Adrenal gland (tissue), 12 donors: ENCODE results near the gene TSPAN9. TPM values are rescaled to one million over a fixed set of nuclear protein-coding genes. Genes with fewer than 3 reads are reported as not detected.

Experiments
- DNase-seq, 7 donors: peaks; one replicate each; pipeline ENCODE4 v3.0.0-alpha.2; 2019 to 2020
- H3K27ac ChIP-seq, 5 donors: fragments of 200-600 bp; sonication (generic) in 4 of 5; 1 replicate in 3 of 5; 2 replicates in 2 of 5; pipeline versions ENCODE4 v1.5.1 to v1.8.0; 2016 to 2020; ENCODE audit warnings: mild to moderate bottlenecking in 1 of 5
- H3K27me3 ChIP-seq: fragments of 200-600 bp; 2 replicates; pipeline ENCODE4 v1.8.0; 2021
- H3K36me3 ChIP-seq, 2 donors: fragments of 200-600 bp; replicated peaks in 1 of 2; 1 replicate in 1 of 2; 2 replicates in 1 of 2; pipeline versions ENCODE4 v1.5.1 to v1.8.0; 2018 to 2022
- H3K4me1 ChIP-seq, 2 donors: fragments of 200-600 bp; replicated peaks in 1 of 2; 1 replicate in 1 of 2; 2 replicates in 1 of 2; pipeline versions ENCODE4 v1.5.1 to v1.8.0; 2018 to 2021
- H3K4me3 ChIP-seq, 4 donors: fragments of 200-600 bp; sonication (generic) in 3 of 4; one replicate each; pipeline ENCODE4 v1.5.1; 2016 to 2018
- H3K9me3 ChIP-seq, 3 donors: fragments of 200-600 bp; sonication (generic) in 1 of 3; replicated peaks in 1 of 3; 1 replicate in 2 of 3; 2 replicates in 1 of 3; pipeline versions ENCODE4 v1.5.1 to v1.8.0; 2016 to 2021
- CTCF ChIP-seq, 6 experiments: fragments of 450-650 bp in 4 of 6; fragments of 200-600 bp in 2 of 6; sonication (generic) in 1 of 6; IDR thresholded peaks; 1 replicate in 5 of 6; 2 replicates in 1 of 6; pipeline versions ENCODE4 v1.5.1 to v1.8.0; 2016 to 2021; ENCODE audit warnings: antibody characterized with exemption in 6 of 6, mild to moderate bottlenecking in 2 of 6, moderate library complexity in 1 of 6
- POLR2A ChIP-seq, 2 donors: fragments of 450-650 bp; IDR thresholded peaks; one replicate each; pipeline ENCODE4 v1.6.1; 2017; ENCODE audit warnings: antibody characterized with exemption in 2 of 2, mild to moderate bottlenecking in 2 of 2, moderate library complexity in 1 of 2
- WGBS, 4 donors: extraction: QIAGEN DNeasy Blood & Tissue Kit in 2 of 4; methylation state at CpG; one replicate each; pipeline versions ENCODE4 v1.1.5 to v1.1.7; 2013 to 2017; 5-methylcytosine and 5-hydroxymethylcytosine counted together
- intact Hi-C, 2 donors: fragments of 100-400 bp; cut with DNase I; formaldehyde crosslinking; loops; one replicate each; pipeline versions ENCODE4 v1.14.1 to v1.15.0; 2022 to 2023
- polyA plus RNA-seq, 3 donors: library from polyadenylated mRNA; stranded (reverse); fragments of 200-250 nt in 2 of 3; fragments of 350-450 nt in 1 of 3; fragmentation: Illumina TruSeq in 1 of 3; extraction: RNeasy Lipid Tissue Mini Kit (QIAGEN cat#74804) in 1 of 3; gene quantifications; one replicate each; pipeline ENCODE4 v1.2.3, GENCODE V29; 2013 to 2014
- total RNA-seq, 9 donors: library from RNA; depleted of rRNA in 4 of 9; stranded (reverse); fragments of >200 nt in 4 of 9; fragments of 120-200 nt in 1 of 9; fragmentation: NEBNext Ultra II Directional in 1 of 9; extraction: Animal tissue kit (Norgen Biotek cat#: 25700) in 1 of 9; gene quantifications; one replicate each; pipeline versions ENCODE4 v1.1.0 to v1.2.4, GENCODE V29; 2013 to 2023
- donor health status: healthy with polysubstance abuse.
- donor health status: Bipolar disorder and iron deficiency.
- donor health status: DM: yes; HTN: yes; CAD: no.
- donor health status: DM: no; HTN: no; CAD: no.
- donor health status: DM: no; HTN: no; CAD: no.
- donor health status: DM: yes; HTN: yes; CAD: no.

The TSPAN9 gene
- total and polyA plus RNA-seq, 12 donors, result 12.4 to 31.4 (median 22.4) TPM

GRCh38 chr12:3283137-3283680 lies 206.0 kb downstream of the TSPAN9 start:
- H3K4me3 ChIP-seq, result no peak overlapping the region
- 89 to 97% (median 92%) methylated on average over 10 to 19 of the region's 19 CpGs for WGBS, 4 donors
- H3K36me3 ChIP-seq, result peaks cover 0 to 8% of the 10 kb centered on the region in 2 donors
- TF ChIP-seq POLR2A (IDR thresholded peaks at IDR 0.05) (no peak), CTCF (IDR thresholded peaks at IDR 0.05) (no peak)
- no peaks in the 10 kb centered on the region for H3K27me3 ChIP-seq
- no peaks in the 10 kb centered on the region for H3K9me3 ChIP-seq
- intact Hi-C loops, result no loop called here
- no peaks in the 10 kb centered on the region for H3K4me1 ChIP-seq
- DNase-seq, result no peak
- no peak overlapping the region for H3K27ac ChIP-seq

DNA sequence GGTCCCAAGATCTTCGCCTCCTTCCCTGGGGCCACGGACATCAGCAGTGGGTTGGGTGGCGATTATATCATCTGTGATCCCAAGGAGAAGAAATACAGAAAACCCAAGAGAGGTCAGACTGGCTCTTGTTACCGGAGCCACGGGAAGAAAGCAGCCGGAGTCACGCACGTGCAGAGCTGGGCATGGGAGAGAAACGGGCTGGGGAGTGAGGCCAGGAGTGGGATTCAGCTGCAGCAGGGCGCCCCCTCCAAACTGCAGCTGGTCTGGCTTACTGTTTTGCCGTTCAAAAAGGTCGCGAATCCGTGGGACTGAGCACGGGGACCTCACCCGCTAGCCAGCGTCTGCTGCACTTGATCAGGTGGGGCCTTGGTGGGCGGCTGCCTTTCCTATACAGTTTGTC lies 207.2 kb downstream of the TSPAN9 start:
- H3K27ac ChIP-seq, result no peak overlapping the region
- no peak for TF ChIP-seq CTCF (IDR thresholded peaks at IDR 0.05)
- no peak for TF ChIP-seq POLR2A (IDR thresholded peaks at IDR 0.05)
- H3K4me3 ChIP-seq, result no peak overlapping the region
- no peaks in the 10 kb centered on the region for H3K4me1 ChIP-seq
- H3K27me3 ChIP-seq, result no peaks in the 10 kb centered on the region
- intact Hi-C loops, result no loop called here
- DNase-seq, result no peak
- H3K36me3 ChIP-seq, result peaks cover 0 to 8% of the 10 kb centered on the region in 2 donors
- no peaks in the 10 kb centered on the region for H3K9me3 ChIP-seq
- WGBS, 4 donors, result 88 to 91% (median 90%) methylated on average over 16 to 18 of the region's 18 CpGs

DNA sequence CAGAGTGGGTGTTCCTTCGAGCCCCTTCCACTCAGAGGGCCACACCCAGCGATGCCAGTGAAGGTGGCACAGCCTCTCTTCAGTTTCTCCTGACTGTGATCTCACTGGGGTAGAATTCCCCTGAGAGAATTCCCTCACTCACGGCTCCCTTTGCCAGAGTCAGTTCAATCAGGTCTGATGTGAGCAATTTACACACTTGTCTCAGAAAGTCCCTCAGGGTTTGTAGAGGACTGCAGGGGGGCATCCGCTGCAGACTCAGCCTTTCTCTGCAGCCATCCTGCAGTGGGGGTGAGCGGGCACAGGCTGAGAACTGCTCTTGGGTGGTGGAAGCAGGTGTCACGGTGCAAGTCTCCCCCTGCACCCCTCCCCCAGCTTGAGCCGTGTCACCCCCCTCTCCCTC lies 208.4 kb downstream of the TSPAN9 start:
- H3K4me3 ChIP-seq, result no peak overlapping the region
- intact Hi-C loops, result no loop called here
- no peak overlapping the region for H3K27ac ChIP-seq
- H3K27me3 ChIP-seq, result no peaks in the 10 kb centered on the region
- no peaks in the 10 kb centered on the region for H3K4me1 ChIP-seq
- WGBS, 4 donors, result 79 to 90% (median 86%) methylated on average over 5 to 7 of the region's 7 CpGs
- TF ChIP-seq CTCF (IDR thresholded peaks at IDR 0.05) (no peak), POLR2A (IDR thresholded peaks at IDR 0.05) (no peak)
- DNase-seq, result no peak
- H3K36me3 ChIP-seq, result peaks cover 0 to 8% of the 10 kb centered on the region in 2 donors
- H3K9me3 ChIP-seq, result no peaks in the 10 kb centered on the region

GRCh38 chr12:3288690-3289089 lies 211.5 kb downstream of the TSPAN9 start:
- intact Hi-C loops, result no loop called here
- Histone ChIP-seq H3K9me3 (no peaks in the 10 kb centered on the region), H3K27ac (no peak overlapping the region), H3K27me3 (no peaks in the 10 kb centered on the region), H3K4me1 (no peaks in the 10 kb centered on the region), H3K4me3 (no peak overlapping the region), H3K36me3 (no peaks in the 10 kb centered on the region)
- TF ChIP-seq POLR2A (IDR thresholded peaks at IDR 0.05) (no peak), CTCF (IDR thresholded peaks at IDR 0.05) (no peak)
- WGBS, 4 donors, result 73 to 85% (median 77%) methylated on average over 8 of the region's 8 CpGs
- no peak for DNase-seq
